B cell (primary cell): ENCODE results near the gene FSD1. TPM values are rescaled to one million over a fixed set of nuclear protein-coding genes. Genes with fewer than 3 reads are reported as not detected.

Experiments
- ATAC-seq: fragments of 200-7000 bp; cut with Tn5 transposase; one replicate; pipeline ENCODE4 v1.10.0; 2021; ENCODE audit warnings: low read depth, mild to moderate bottlenecking, moderate number of reproducible peaks, moderate library complexity
- CTCF ChIA-PET: fragments of 350-600 bp; sonication (Branson Sonifier 250); formaldehyde crosslinking; loops from one replicate; lab custom pipeline; 2021; ENCODE audit warnings: antibody characterized with exemption, inconsistent platforms; lab: Charles Lee
- POLR2A ChIA-PET: fragments of 350-600 bp; sonication (Branson Sonifier 250); formaldehyde crosslinking; loops from one replicate; lab custom pipeline; 2021; ENCODE audit warnings: antibody characterized with exemption; lab: Charles Lee
- DNase-seq: peaks from one replicate; pipeline ENCODE4 v3.0.0; 2013
- H2AFZ ChIP-seq: 2 replicates; pipeline ENCODE4 v1.6.1; 2012; ENCODE audit warnings: mild to moderate bottlenecking, low read depth, low read length; ENCODE audit not compliant: insufficient read depth, poor library complexity, severe bottlenecking
- H3K27ac ChIP-seq, 2 donors: 1 replicate in 1 of 2; 2 replicates in 1 of 2; pipeline ENCODE4 v1.5.1; 2012 to 2013; ENCODE audit warnings: low read length in 2 of 2, mild to moderate bottlenecking in 2 of 2, moderate library complexity in 1 of 2
- H3K27me3 ChIP-seq, 4 experiments: fragments of 200-600 bp in 1 of 4; sonication (generic) in 1 of 4; replicated peaks in 1 of 4; 1 replicate in 2 of 4; 2 replicates in 2 of 4; pipeline versions ENCODE4 v1.6.1 to v1.7.0; 2013 to 2016; ENCODE audit warnings: low read length in 3 of 4, mild to moderate bottlenecking in 2 of 4, mixed read lengths in 1 of 4, moderate library complexity in 1 of 4; ENCODE audit not compliant: insufficient read depth in 4 of 4, control insufficient read depth in 3 of 4; ENCODE audit errors: control extremely low read depth in 1 of 4
- H3K36me3 ChIP-seq, 2 experiments: replicated peaks in 1 of 2; 1 replicate in 1 of 2; 2 replicates in 1 of 2; pipeline versions ENCODE4 v1.6.1 to v1.7.1; 2013; ENCODE audit warnings: low read length in 1 of 2; ENCODE audit not compliant: insufficient read depth in 2 of 2, control insufficient read depth in 1 of 2; ENCODE audit errors: control extremely low read depth in 1 of 2, extremely low read depth in 1 of 2
- H3K4me1 ChIP-seq, 2 donors: fragments of 200-600 bp in 1 of 2; sonication (generic) in 1 of 2; 1 replicate in 1 of 2; 2 replicates in 1 of 2; pipeline versions ENCODE4 v1.5.1 to v1.6.1; 2013 to 2017; ENCODE audit warnings: low read length in 2 of 2; ENCODE audit not compliant: control insufficient read depth in 2 of 2, insufficient read depth in 2 of 2
- H3K4me2 ChIP-seq: replicated peaks from 2 replicates; pipeline ENCODE3; 2012; ENCODE audit warnings: mild to moderate bottlenecking, low read depth, low read length; ENCODE audit not compliant: poor library complexity, severe bottlenecking
- H3K4me3 ChIP-seq, 5 experiments: fragments of 200-600 bp in 1 of 5; sonication (generic) in 1 of 5; 1 replicate in 3 of 5; 2 replicates in 2 of 5; pipeline versions ENCODE4 v1.5.1 to v1.7.0; 2011 to 2016; ENCODE audit warnings: low read length in 4 of 5, mild to moderate bottlenecking in 4 of 5, low read depth in 2 of 5, control low read depth in 1 of 5, moderate library complexity in 1 of 5; ENCODE audit not compliant: insufficient read depth in 1 of 5; ENCODE audit errors: control extremely low read depth in 1 of 5, extremely low read depth in 1 of 5
- H3K79me2 ChIP-seq: fragments of 200-600 bp; sonication (generic); one replicate; pipeline ENCODE4 v1.6.0; 2016; ENCODE audit warnings: low read length; ENCODE audit not compliant: control insufficient read depth, insufficient read depth
- H3K9ac ChIP-seq: fragments of 200-600 bp; sonication (generic); 2 replicates; pipeline ENCODE4 v1.6.1; 2017; ENCODE audit warnings: mild to moderate bottlenecking, low read length, moderate library complexity
- H3K9me3 ChIP-seq, 3 donors: one replicate each; pipeline versions ENCODE4 v1.6.1 to v1.7.1; 2013; ENCODE audit warnings: low read length in 2 of 3; ENCODE audit not compliant: control insufficient read depth in 2 of 3, insufficient read depth in 1 of 3; ENCODE audit errors: control extremely low read depth in 1 of 3
- H4K20me1 ChIP-seq: 2 replicates; pipeline ENCODE4 v1.6.0; 2012; ENCODE audit warnings: mild to moderate bottlenecking, low read length; ENCODE audit not compliant: insufficient read depth, control insufficient read depth, poor library complexity, severe bottlenecking
- H3K27ac Mint-ChIP-seq: one replicate; pipeline ENCODE4 v1.8.0; 2021; ENCODE audit warnings: mixed read lengths
- H3K27me3 Mint-ChIP-seq: one replicate; pipeline ENCODE4 v1.8.0; 2021; ENCODE audit warnings: mixed read lengths
- H3K4me1 Mint-ChIP-seq: one replicate; pipeline ENCODE4 v1.8.0; 2021; ENCODE audit warnings: mixed read lengths
- H3K4me3 Mint-ChIP-seq: one replicate; pipeline ENCODE4 v1.8.0; 2021; ENCODE audit warnings: mixed read lengths
- H3K9me3 Mint-ChIP-seq: one replicate; pipeline ENCODE4 v1.8.0; 2022; ENCODE audit warnings: mixed read lengths; ENCODE audit not compliant: insufficient read depth
- CTCF ChIP-seq: fragments of 200-600 bp; IDR thresholded peaks from one replicate; pipeline ENCODE4 v1.8.0; 2022; ENCODE audit warnings: antibody characterized with exemption, mild to moderate bottlenecking
- EZH2 ChIP-seq: IDR thresholded peaks from 2 replicates; pipeline ENCODE4 v1.6.1; 2012; ENCODE audit warnings: borderline replicate concordance, low read depth, mild to moderate bottlenecking, moderate library complexity, low read length; ENCODE audit not compliant: insufficient read depth, poor library complexity, severe bottlenecking
- WGBS: methylation state at CpG from one replicate; pipeline ENCODE4 v1.1.5; 2013; ENCODE audit warnings: missing lambda C conversion rate; ENCODE audit not compliant: insufficient coverage; 5-methylcytosine and 5-hydroxymethylcytosine counted together
- intact Hi-C: fragments of 100-400 bp; cut with micrococcal nuclease; formaldehyde crosslinking; loops from one replicate; pipeline ENCODE4 v1.10.0; 2022
- polyA plus RNA-seq: library from polyadenylated mRNA; depleted of rRNA; stranded (reverse); fragments of >200 nt; gene quantifications from 2 replicates; pipeline ENCODE4 v1.2.3, GENCODE V29; 2012
- total RNA-seq, 2 donors: library from RNA; stranded (reverse); fragments of 120-200 nt in 1 of 2; gene quantifications; 1 replicate in 1 of 2; 2 replicates in 1 of 2; pipeline versions ENCODE4 v1.2.3 to v1.2.4, GENCODE V29; 2013 to 2022

FSD1 gene
- total and polyA plus RNA-seq, 2 donors (not counting 1 experiment from before 2014, with no cell fraction given), result 2.7 to 2.8 TPM

- DNase-seq, result no peak
- 96% methylated on average over 12 of the region's 16 CpGs for WGBS
- Histone ChIP-seq H3K27me3 (no peaks in the 10 kb centered on the region), H3K36me3 (peaks cover 0 to 44% of the 10 kb centered on the region in 2 experiments), H4K20me1 (peaks cover 3% of the 10 kb centered on the region), H3K27ac (no peak overlapping the region), H3K9ac (no peak overlapping the region), H2AFZ (no peak overlapping the region), H3K9me3 (no peaks in the 10 kb centered on the region), H3K4me3 (no peak overlapping the region), H3K4me1 (peaks cover 24 to 31% of the 10 kb centered on the region in 2 donors), H3K4me2 (no peak overlapping the region), H3K79me2 (no peaks in the 10 kb centered on the region)
- intact Hi-C loops, result no loop called here
- ATAC-seq, result no peak
- H3K4me3 Mint-ChIP-seq, result no peak overlapping the region
- H3K9me3 Mint-ChIP-seq, result no peaks in the 10 kb centered on the region
- no peaks in the 10 kb centered on the region for H3K27me3 Mint-ChIP-seq
- POLR2A ChIA-PET, result interaction anchor here (0.6 kb wide), 1 partner anchor 60 kb away, joined by 3 read pairs; no protein-coding TSS in a partner anchor
- peaks cover 27% of the 10 kb centered on the region for H3K4me1 Mint-ChIP-seq
- TF ChIP-seq EZH2 (no peak), CTCF (no peak)
- H3K27ac Mint-ChIP-seq, result peak overlapping the region; percentile 20
- CTCF ChIA-PET, result interaction anchor here (1.5 kb wide), 1 partner anchor 13 kb away, joined by 6 read pairs; no protein-coding TSS in a partner anchor
Measured at GRCh38 chr19:4365341-4365740, 60.9 kb downstream of the FSD1 start.

- intact Hi-C loops, result no loop called here
- whole genome bisulfite sequencing, result 97% methylated on average over 17 of the region's 19 CpGs
- H3K36me3 ChIP-seq, result peaks cover 0 to 39% of the 10 kb centered on the region in 2 experiments
Measured at GRCh38 chr19:4365791-4366665, 61.6 kb downstream of the FSD1 start.

More at GRCh38 chr19:4365791-4366665, 61.6 kb downstream of the FSD1 start:
- peaks cover 4% of the 10 kb centered on the region for H3K79me2 ChIP-seq
- H3K4me1 ChIP-seq, result peaks cover 30 to 37% of the 10 kb centered on the region in 2 donors
- H3K9ac ChIP-seq, result no peak overlapping the region
- peaks cover 10% of the 10 kb centered on the region for H4K20me1 ChIP-seq
- Mint-ChIP-seq H3K27me3 (no peaks in the 10 kb centered on the region), H3K9me3 (no peaks in the 10 kb centered on the region), H3K4me3 (no peak overlapping the region), H3K4me1 (peaks cover 34% of the 10 kb centered on the region), H3K27ac (peak overlapping the region; percentile 78)
- H3K9me3 ChIP-seq, result no peaks in the 10 kb centered on the region
- no peak overlapping the region for H3K4me2 ChIP-seq
- ChIA-PET POLR2A (interaction anchor here (0.8 to 1.3 kb wide), 3 partner anchors 10 to 103 kb away, joined by 3 to 10 read pairs (median 3); partner anchors contain the start of gene MPND), CTCF (interaction anchor here (1.1 to 1.6 kb wide), 3 partner anchors 8 to 16 kb away, joined by 3 to 6 read pairs (median 5); no protein-coding TSS in a partner anchor)
- H3K4me3 ChIP-seq, result no peak overlapping the region
- no peak overlapping the region for H2AFZ ChIP-seq
- ATAC-seq (no peak), DNase-seq (no peak)
- H3K27ac ChIP-seq, result no peak overlapping the region
- no peaks in the 10 kb centered on the region for H3K27me3 ChIP-seq
- no peak for TF ChIP-seq EZH2
- no peak for TF ChIP-seq CTCF
